MCF 10A (cell line): Measurements from ENCODE around the gene SLC25A27. TPM values are rescaled to one million over a fixed set of nuclear protein-coding genes. Genes with fewer than 3 reads are reported as not detected.

Experiments
- BruUV-seq: library from RNA; stranded (reverse); fragments of 400-500 nt; replicated peaks from 2 replicates; lab custom pipeline; 2021; lab: Mats Ljungman, UMichigan
- CTCF ChIA-PET: fragments of 300-600 bp; sonication (Branson Sonifier 250); formaldehyde crosslinking; extraction: SDS; loops from one replicate; lab custom pipeline; 2021; ENCODE audit warnings: antibody characterized with exemption, inconsistent platforms; lab: Yijun Ruan, JAX
- POLR2A ChIA-PET: fragments of 300-600, 350-650 bp; sonication (Branson Sonifier 250); formaldehyde crosslinking; extraction: SDS; loops from one replicate; lab custom pipeline; 2020; ENCODE audit warnings: antibody characterized with exemption, inconsistent platforms; lab: Yijun Ruan, JAX
- DNase-seq: peaks from one replicate; pipeline ENCODE4 v3.0.0-alpha.2; 2018; ENCODE audit not compliant: unreplicated experiment
- H3K27ac Mint-ChIP-seq: one replicate; pipeline ENCODE4 v1.8.0; 2022; ENCODE audit warnings: mild to moderate bottlenecking, low read depth, mixed read lengths; ENCODE audit not compliant: unreplicated experiment
- H3K27me3 Mint-ChIP-seq: one replicate; pipeline ENCODE4 v1.8.0; 2022; ENCODE audit warnings: mixed read lengths; ENCODE audit not compliant: insufficient read depth, unreplicated experiment
- H3K36me3 Mint-ChIP-seq: one replicate; pipeline ENCODE4 v1.8.0; 2022; ENCODE audit warnings: mild to moderate bottlenecking, moderate library complexity, mixed read lengths; ENCODE audit not compliant: insufficient read depth, unreplicated experiment
- H3K4me1 Mint-ChIP-seq: one replicate; pipeline ENCODE4 v1.8.0; 2022; ENCODE audit warnings: mixed read lengths; ENCODE audit not compliant: insufficient read depth, unreplicated experiment
- H3K4me3 Mint-ChIP-seq: one replicate; pipeline ENCODE4 v1.8.0; 2022; ENCODE audit warnings: mild to moderate bottlenecking, moderate library complexity, mixed read lengths; ENCODE audit not compliant: unreplicated experiment
- H3K9me3 Mint-ChIP-seq: one replicate; pipeline ENCODE4 v1.8.0; 2022; ENCODE audit warnings: mixed read lengths; ENCODE audit not compliant: unreplicated experiment
- intact Hi-C: fragments of 100-400 bp; cut with micrococcal nuclease; formaldehyde crosslinking; loops from 2 replicates; pipeline ENCODE4 v1.14.1; 2022
- total RNA-seq: library from RNA; stranded (reverse); gene quantifications from 2 replicates; pipeline ENCODE4 v1.2.3, GENCODE V29; 2022
- TF ChIP-seq, protein P1 (sequence below): fragments of 200-600 bp; IDR thresholded peaks from one replicate; pipeline ENCODE4 v1.8.0; 2022; ENCODE audit warnings: antibody characterized with exemption, mild to moderate bottlenecking; ENCODE audit not compliant: unreplicated experiment

SLC25A27 gene
- total RNA-seq, 1 experiment from 2014 or later: 21.7 TPM

DNA sequence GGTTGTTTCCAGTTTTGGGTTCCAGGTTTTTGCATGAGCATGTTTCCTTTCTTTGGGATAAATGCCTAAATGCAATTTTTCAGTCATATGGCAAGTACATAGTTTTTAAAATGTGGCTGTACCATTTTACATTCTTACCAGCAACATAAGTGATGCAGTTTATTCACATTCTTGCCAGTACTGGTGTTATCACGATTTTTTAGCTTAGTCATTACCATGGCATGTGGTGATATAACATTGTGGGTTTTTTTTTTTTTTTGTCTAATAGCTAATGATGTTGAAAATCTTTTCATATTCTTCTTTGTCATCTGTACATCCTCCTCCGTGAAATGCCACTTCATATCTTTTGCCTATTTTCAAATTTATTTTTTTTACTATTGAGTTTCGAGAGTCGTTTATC lies 32.0 kb downstream of the SLC25A27 start:
- Mint-ChIP-seq H3K27me3 (no peaks in the 10 kb centered on the region), H3K4me3 (no peak overlapping the region), H3K27ac (no peak overlapping the region), H3K36me3 (no peaks in the 10 kb centered on the region), H3K9me3 (no peaks in the 10 kb centered on the region), H3K4me1 (no peaks in the 10 kb centered on the region)
- BruUV-seq: no TSS peak
- ChIA-PET POLR2A (interaction anchor here (0.7 kb wide), 2 partner anchors 33 to 1522 kb away, joined by 3 read pairs; no protein-coding TSS in a partner anchor), CTCF (interaction anchor here (0.7 kb wide), 1 partner anchor 76 kb away, joined by 3 read pairs; no protein-coding TSS in a partner anchor)
- TF ChIP-seq, protein P1, sequence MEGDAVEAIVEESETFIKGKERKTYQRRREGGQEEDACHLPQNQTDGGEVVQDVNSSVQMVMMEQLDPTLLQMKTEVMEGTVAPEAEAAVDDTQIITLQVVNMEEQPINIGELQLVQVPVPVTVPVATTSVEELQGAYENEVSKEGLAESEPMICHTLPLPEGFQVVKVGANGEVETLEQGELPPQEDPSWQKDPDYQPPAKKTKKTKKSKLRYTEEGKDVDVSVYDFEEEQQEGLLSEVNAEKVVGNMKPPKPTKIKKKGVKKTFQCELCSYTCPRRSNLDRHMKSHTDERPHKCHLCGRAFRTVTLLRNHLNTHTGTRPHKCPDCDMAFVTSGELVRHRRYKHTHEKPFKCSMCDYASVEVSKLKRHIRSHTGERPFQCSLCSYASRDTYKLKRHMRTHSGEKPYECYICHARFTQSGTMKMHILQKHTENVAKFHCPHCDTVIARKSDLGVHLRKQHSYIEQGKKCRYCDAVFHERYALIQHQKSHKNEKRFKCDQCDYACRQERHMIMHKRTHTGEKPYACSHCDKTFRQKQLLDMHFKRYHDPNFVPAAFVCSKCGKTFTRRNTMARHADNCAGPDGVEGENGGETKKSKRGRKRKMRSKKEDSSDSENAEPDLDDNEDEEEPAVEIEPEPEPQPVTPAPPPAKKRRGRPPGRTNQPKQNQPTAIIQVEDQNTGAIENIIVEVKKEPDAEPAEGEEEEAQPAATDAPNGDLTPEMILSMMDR: no peak
- intact Hi-C loops: no loop called here
- DNase-seq: no peak

DNA sequence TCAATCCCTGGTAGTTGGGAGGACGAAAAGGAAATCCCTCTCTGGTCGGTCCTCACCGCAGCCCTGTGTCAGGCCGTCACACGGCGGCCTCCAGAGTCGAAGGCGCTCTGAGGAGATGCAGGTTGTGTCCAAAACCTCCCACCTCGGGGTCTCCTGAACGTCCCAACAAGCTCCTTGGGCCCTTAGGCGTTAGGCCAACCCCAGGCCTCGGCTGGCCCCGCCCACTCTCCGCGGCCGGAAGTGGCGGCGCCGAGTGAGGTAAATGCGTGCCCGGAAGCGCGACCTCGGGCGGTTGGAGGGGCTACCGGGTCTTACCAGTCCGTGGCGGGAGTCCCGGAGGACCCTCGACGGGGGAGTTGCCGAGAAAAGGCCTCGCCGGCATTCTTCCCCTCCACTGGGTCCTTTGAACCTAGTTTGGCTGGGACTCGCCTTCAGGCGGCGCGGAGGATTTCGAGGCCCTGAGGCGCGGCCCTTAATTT lies 34.9 kb downstream of the SLC25A27 start, which contains the start of gene TDRD6:
Gene TDRD6 (plus strand): TSS at position 267 of the 479 bp plus-strand sequence. CDS start 244 bp downstream, outside the sequence.
- TF ChIP-seq, protein P1: no peak
- BruUV-seq: no TSS peak
- Mint-ChIP-seq H3K27ac (no peak within 1 kb of the TSS), H3K36me3 (no peaks in the 10 kb centered on the region), H3K4me3 (no peak within 1 kb of the TSS), H3K27me3 (no peaks in the 10 kb centered on the region), H3K9me3 (no peaks in the 10 kb centered on the region), H3K4me1 (peaks cover 10% of the 10 kb centered on the region)
- no peak for DNase-seq
- ChIA-PET CTCF (no interaction called here), POLR2A (no interaction called here)
- intact Hi-C loops: no loop called here

DNA sequence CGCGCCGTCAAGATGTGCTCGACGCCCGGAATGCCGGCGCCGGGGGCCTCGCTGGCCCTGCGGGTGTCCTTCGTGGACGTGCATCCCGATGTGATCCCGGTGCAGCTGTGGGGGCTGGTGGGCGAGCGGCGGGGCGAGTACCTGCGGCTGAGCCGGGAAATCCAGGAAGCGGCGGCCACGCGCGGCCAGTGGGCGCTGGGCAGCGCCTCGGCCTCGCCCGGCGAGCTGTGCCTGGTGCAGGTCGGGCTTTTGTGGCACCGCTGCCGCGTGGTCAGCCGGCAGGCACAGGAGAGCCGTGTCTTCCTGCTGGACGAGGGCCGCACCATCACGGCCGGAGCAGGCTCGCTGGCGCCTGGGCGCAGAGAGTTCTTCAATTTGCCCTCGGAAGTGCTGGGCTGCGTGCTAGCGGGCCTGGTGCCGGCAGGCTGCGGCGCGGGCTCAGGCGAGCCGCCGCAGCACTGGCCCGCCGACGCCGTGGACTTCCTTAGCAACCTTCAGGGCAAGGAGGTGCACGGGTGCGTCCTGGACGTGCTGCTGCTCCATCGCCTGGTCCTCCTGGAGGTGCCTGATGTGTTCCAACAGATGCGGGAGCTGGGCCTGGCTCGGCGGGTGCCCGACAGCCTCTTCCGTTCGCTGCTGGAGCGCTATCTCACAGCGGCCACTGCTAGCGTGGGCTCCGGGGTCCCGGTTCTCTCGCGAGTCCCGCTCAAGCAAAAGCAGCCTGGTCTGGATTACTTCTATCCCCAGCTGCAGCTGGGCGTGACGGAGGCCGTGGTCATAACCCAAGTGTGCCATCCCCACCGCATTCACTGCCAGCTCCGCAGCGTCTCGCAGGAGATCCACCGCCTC lies 35.6 kb downstream of the SLC25A27 start:
- H3K27me3 Mint-ChIP-seq: no peaks in the 10 kb centered on the region
- no peak overlapping the region for H3K27ac Mint-ChIP-seq
- intact Hi-C loops: no loop called here
- BruUV-seq: no TSS peak
- H3K4me3 Mint-ChIP-seq: no peak overlapping the region
- no peaks in the 10 kb centered on the region for H3K9me3 Mint-ChIP-seq
- DNase-seq: no peak
- TF ChIP-seq, protein P1: no peak
- H3K4me1 Mint-ChIP-seq: peaks cover 10% of the 10 kb centered on the region
- ChIA-PET POLR2A (no interaction called here), CTCF (interaction anchor here (1.0 kb wide), 1 partner anchor 15 kb away, joined by 6 read pairs; no protein-coding TSS in a partner anchor)
- H3K36me3 Mint-ChIP-seq: no peaks in the 10 kb centered on the region

DNA sequence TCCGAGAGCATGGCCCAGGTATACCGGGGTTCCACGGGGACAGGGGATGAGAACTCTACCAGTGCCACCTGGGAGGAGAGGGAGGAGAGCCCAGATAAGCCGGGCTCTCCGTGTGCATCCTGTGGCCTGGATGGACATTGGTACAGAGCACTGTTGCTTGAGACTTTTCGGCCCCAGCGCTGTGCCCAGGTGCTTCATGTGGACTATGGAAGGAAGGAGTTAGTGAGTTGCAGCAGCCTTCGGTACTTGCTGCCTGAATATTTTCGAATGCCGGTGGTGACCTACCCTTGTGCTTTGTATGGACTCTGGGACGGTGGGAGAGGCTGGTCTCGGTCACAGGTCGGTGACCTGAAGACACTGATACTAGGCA lies 36.2 kb downstream of the SLC25A27 start:
- TF ChIP-seq, protein P1: no peak
- CTCF ChIA-PET: interaction anchor here (1.0 kb wide), 1 partner anchor 14 kb away, joined by 6 read pairs; no protein-coding TSS in a partner anchor
- no peak for DNase-seq
- no peaks in the 10 kb centered on the region for H3K36me3 Mint-ChIP-seq
- H3K4me3 Mint-ChIP-seq: no peak overlapping the region
- no peaks in the 10 kb centered on the region for H3K27me3 Mint-ChIP-seq
- no TSS peak for BruUV-seq
- H3K9me3 Mint-ChIP-seq: no peaks in the 10 kb centered on the region
- H3K4me1 Mint-ChIP-seq: peaks cover 10% of the 10 kb centered on the region
- H3K27ac Mint-ChIP-seq: no peak overlapping the region
- POLR2A ChIA-PET: no interaction called here
- intact Hi-C loops: no loop called here
